GM21390 (cell line): ENCODE results near the gene CERS1.

Experiments used
- ATAC-seq: cut with Tn5 transposase; IDR thresholded peaks from one replicate; pipeline ENCODE4 v1.9.1; 2021; ENCODE audit not compliant: unreplicated experiment

CERS1 gene

DNA sequence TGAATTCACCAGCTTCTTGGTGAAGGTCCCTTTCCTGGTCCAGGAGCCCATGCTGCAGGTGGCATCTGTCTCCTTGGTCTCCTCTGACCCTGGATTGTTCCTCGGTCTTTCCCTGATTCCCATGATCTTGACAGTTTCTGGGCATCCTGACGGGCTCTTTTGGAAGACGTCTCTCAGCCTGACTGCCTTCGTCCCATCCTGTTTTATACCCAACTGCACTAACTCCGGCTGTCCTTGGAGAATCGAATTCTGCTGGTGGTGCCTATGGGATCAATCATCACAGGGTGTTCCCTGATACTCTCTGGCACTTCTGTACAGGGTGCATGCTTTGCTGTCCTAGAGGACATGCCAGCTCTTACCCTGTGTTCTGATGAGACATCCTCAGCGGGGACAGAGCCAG is 19.1 kb downstream of the CERS1 start:
- ATAC-seq = no peak

DNA sequence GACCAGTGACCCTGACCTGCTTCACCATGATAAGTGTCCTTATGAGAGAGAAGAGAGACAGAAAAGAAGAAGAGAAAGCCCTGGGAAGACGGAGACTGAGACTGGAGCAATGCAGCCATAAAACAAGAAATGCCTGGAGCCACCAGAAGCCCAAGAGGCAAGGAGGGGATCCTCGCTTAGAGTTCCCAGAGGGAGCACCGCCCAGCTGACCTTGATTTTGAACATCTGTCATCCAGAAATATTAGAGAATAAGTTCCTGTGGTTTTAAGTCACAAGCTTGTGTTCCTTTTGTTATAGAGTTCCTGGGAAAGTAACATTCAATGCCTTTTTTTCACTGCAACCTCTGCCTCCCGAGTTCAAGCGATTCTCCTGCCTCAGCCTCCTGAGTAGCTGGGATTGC is 20.2 kb downstream of the CERS1 start:
- no peak for ATAC-seq

DNA sequence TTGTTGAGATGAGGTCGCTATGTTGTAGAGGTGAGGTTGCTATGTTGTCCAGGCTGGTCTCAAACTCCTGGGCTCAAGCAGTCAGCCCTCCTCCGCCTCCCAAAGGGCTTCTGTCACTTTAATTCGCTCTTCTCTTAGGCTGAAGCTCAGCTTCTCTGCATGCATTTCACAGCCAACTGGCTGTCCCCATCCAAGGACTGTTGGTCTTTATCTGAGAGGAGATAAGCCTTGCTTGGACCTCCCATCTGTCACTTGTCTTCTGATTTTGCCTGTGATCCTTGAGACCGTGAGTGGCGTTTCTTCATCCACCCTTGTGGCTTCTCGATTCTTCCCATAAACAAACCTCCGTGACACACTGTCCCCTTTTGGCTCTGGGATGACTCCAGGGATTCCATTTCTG is 24.4 kb downstream of the CERS1 start:
- no peak for ATAC-seq

- no peak for ATAC-seq
Measured at GRCh38 chr19:18870531-18871172, 25.3 kb downstream of the CERS1 start.

DNA sequence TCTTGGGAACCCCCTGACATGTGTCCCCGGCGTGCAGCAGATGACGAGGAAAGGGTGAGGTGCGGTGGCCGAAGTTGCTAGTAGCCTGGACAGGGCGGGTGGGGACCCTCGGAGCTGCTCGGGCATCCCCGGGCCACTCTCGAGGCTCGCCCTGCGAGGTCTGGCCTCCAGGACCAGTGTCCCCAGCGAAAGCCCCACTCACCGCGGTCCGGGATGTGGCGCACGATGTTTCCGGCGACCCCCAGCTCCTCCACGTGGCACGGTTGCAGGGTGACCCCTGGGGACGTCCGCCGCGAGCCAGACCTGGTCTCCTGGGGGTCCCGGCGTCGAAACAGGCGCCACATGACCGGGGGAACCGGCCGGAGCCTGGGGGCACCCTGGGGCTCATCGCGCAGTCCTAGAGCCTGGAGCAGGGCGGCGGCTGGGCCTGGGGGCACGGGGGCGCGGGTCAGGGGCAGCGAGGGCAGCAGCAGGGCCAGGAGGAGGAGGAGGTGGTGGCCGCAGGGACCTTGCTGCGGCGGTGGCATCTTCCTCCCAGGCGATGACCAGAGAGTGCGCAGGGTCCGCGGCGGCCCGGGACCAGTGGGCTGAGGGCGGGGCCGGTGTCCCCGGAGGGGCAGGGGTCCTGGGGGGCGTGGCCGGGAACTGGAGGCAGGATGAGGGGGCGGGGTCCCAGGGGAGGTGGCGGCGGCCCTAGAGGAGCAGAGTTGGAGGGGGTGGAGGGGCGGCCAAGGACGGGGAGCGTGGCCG is 26.0 kb downstream of the CERS1 start:
- no peak for ATAC-seq

GRCh38 chr19:18869023-18869618 is 26.8 kb downstream of the CERS1 start:
- ATAC-seq = no peak

DNA sequence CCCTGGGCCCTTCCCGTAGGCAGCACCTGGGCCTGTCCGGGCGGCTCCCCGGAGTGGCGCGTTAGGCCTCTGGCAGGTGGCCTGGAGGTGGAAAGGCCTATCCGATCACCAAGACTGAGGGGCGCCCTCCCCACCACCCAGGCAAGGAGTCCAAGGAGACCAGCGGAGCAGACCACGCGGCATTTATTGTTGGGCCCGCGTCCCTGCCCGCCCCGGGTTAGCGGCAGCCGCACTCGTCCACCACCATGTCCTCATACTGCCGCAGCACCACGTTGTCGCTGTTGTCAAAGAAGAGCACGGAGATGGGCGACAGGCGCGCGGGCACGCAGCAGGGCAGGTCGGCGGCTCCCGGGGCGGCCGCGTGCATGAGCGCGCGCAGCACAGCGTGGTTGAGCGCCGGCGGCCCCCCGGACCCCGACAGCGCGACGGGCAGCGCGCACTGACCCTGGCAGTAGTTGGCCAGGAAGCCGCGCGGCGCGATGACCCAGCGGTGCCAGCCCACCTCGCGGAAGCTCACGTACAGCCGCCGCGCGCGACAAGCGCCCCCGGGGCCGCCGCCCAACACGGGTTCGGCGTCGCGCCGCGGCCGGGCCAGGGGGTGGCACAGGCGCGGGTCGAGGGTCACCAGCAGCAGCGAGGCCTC is 27.5 kb downstream of the CERS1 start:
- no peak for ATAC-seq

GRCh38 chr19:18867751-18868150 is 28.2 kb downstream of the CERS1 start:
- no peak for ATAC-seq

DNA sequence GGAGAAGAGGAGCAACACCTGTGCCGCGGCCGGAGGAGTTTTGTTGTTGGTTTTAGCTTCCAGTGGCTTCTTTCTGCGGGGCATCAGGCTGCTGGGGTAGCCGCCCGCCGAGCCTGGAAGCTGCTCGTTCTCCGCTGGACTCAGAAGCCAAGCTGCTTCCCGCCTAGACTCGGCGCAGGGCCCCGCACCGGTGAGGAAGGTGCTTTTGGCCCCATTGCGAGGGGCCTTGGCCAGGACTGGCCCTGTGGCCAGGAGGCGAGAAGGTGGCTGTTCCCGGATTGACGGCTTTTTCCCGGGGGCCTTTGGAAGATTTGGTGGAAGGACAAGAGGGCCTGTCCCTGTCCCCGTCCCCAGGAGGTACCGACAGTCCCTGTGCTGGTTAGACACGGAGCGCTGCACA is 28.8 kb downstream of the CERS1 start:
- ATAC-seq = no peak

GRCh38 chr19:18866800-18867123 is 29.2 kb downstream of the CERS1 start:
- ATAC-seq = no peak

GRCh38 chr19:18865973-18866799 is 29.8 kb downstream of the CERS1 start:
- ATAC-seq = no peak

DNA sequence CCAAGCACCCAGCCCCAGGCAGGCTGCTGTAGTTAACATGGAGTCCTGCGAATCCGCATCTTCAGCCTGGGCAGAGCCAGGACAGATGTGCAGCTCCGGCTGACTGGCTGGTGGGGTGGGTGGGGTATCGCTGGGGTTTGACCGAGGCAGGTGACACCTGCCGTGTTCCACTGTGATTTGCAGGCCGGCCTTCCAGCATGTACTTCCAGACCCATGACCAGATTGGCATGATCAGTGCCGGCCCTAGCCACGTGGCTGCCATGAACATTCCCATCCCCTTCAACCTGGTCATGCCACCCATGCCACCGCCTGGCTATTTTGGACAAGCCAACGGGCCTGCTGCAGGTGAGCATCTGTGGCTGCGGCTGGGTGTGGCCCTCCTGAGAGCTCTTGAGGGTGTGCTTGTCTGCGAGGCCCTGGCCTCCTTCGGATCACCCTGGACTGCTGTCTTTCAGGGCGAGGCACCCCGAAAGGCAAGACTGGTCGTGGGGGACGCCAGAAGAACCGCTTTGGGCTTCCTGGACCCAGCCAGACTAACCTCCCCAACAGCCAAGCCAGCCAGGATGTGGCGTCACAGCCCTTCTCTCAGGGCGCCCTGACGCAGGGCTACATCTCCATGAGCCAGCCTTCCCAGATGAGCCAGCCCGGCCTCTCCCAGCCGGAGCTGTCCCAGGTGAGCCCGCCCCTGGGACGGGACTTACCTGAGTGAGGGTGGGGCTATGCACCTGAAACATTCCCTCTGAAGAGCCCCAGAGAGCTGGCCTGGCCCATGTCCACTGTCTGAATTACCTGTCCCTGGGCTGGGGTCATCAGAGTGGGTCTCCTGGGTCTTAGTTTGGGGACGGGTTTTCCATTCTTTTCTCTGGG is 30.6 kb downstream of the CERS1 start:
- ATAC-seq = no peak

- no peak for ATAC-seq
Measured at GRCh38 chr19:18863843-18864362, 32.1 kb downstream of the CERS1 start.

GRCh38 chr19:18862976-18863842 is 32.7 kb downstream of the CERS1 start:
- ATAC-seq = no peak

DNA sequence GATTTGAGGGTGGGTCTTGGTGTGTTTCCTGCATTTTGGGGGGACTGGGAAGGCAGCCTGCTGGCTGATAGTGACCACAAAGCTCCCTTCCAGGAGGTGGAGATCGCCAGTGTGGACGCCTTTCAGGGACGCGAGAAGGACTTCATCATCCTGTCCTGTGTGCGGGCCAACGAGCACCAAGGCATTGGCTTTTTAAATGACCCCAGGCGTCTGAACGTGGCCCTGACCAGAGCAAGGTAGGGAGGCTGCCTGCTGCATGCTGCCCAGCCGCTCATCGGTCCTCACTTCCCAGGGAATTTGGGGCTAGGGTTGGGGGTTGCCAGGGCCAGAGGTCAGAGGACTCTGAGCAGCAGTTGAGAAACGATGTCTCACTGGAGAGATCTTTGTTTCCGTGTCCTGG is 34.0 kb downstream of the CERS1 start:
- no peak for ATAC-seq

DNA sequence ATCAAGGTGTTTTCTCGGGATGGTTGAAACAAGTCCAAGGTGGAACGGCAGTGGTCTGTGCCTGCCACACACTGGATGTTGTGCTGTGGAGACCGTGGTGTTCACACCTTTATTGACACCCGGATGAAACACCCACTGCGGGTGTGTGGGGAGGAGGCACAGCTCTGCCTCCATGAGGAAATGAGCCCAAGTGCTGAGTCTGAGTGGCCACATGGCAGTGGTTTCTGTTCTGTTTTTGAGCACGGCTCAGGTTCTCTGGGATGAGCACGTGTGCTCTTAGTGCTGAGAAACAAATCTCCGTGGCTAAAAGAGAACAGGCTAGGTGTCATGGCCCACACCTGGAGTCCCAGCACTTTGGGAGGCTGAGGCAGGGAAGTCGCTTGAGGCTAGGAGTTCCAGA is 34.7 kb downstream of the CERS1 start:
- no peak for ATAC-seq

- ATAC-seq = no peak
Measured at GRCh38 chr19:18860725-18861124, 35.2 kb downstream of the CERS1 start.

GRCh38 chr19:18860302-18860700 is 35.7 kb downstream of the CERS1 start:
- ATAC-seq = no peak

- ATAC-seq = no peak
Measured at GRCh38 chr19:18859676-18860301, 36.2 kb downstream of the CERS1 start.
